IgD-negative memory B cell (primary cell): ENCODE data around the gene NR6A1. TPM values are rescaled to one million over a fixed set of nuclear protein-coding genes. Genes with fewer than 3 reads are reported as not detected.

Experiments used
- H3K27ac Mint-ChIP-seq, 3 donors: one replicate each; pipeline ENCODE4 v1.8.0; 2020 to 2022; ENCODE audit warnings: mild to moderate bottlenecking in 3 of 3, mixed read lengths in 3 of 3, moderate library complexity in 1 of 3
- H3K27me3 Mint-ChIP-seq: one replicate; pipeline ENCODE4 v1.8.0; 2021; ENCODE audit warnings: mixed read lengths
- H3K36me3 Mint-ChIP-seq: one replicate; pipeline ENCODE4 v1.8.0; 2020; ENCODE audit warnings: mild to moderate bottlenecking, mixed read lengths
- H3K4me1 Mint-ChIP-seq, 3 donors: one replicate each; pipeline ENCODE4 v1.8.0; 2020 to 2022; ENCODE audit warnings: mixed read lengths in 3 of 3, mild to moderate bottlenecking in 1 of 3
- H3K4me3 Mint-ChIP-seq, 4 donors: one replicate each; pipeline ENCODE4 v1.8.0; 2020 to 2022; ENCODE audit warnings: mild to moderate bottlenecking in 4 of 4, mixed read lengths in 4 of 4, moderate library complexity in 3 of 4
- H3K9me3 Mint-ChIP-seq, 3 donors: one replicate each; pipeline ENCODE4 v1.8.0; 2020 to 2021; ENCODE audit warnings: mixed read lengths in 3 of 3, mild to moderate bottlenecking in 1 of 3
- polyA plus RNA-seq: library from polyadenylated mRNA; unstranded; fragments of 300-500 nt; fragmentation: Illumina TruSeq; gene quantifications from one replicate; pipeline ENCODE4 v1.2.3, GENCODE V29; 2021

NR6A1 gene
- polyA plus RNA-seq, 1 donor from 2014 or later: 0.03 TPM

GRCh38 chr9:124483481-124483880, 287.6 kb downstream of the NR6A1 start:
- H3K36me3 Mint-ChIP-seq: no peaks in the 10 kb centered on the region
- H3K4me1 Mint-ChIP-seq: peaks cover 0 to 6% (median 0%) of the 10 kb centered on the region in 3 donors
- H3K27me3 Mint-ChIP-seq: peaks cover 12% of the 10 kb centered on the region
- H3K27ac Mint-ChIP-seq: no peak overlapping the region
- peaks cover 0 to 3% (median 0%) of the 10 kb centered on the region in 3 donors for H3K9me3 Mint-ChIP-seq
- H3K4me3 Mint-ChIP-seq: no peak overlapping the region

GRCh38 chr9:124482431-124483031, 288.6 kb downstream of the NR6A1 start:
- Mint-ChIP-seq H3K36me3 (no peaks in the 10 kb centered on the region), H3K4me3 (no peak overlapping the region), H3K27ac (no peak overlapping the region), H3K27me3 (peaks cover 15% of the 10 kb centered on the region), H3K9me3 (peaks cover 0 to 3% (median 0%) of the 10 kb centered on the region in 3 donors), H3K4me1 (peaks cover 0 to 6% (median 0%) of the 10 kb centered on the region in 3 donors)

- Mint-ChIP-seq H3K4me1 (peaks cover 0 to 6% (median 0%) of the 10 kb centered on the region in 3 donors), H3K4me3 (no peak overlapping the region), H3K36me3 (no peaks in the 10 kb centered on the region), H3K27ac (no peak overlapping the region), H3K27me3 (peaks cover 22% of the 10 kb centered on the region), H3K9me3 (peaks cover 0 to 3% (median 0%) of the 10 kb centered on the region in 3 donors)
Measured at GRCh38 chr9:124481115-124481514, 290.0 kb downstream of the NR6A1 start.

- H3K27me3 Mint-ChIP-seq: peaks cover 22% of the 10 kb centered on the region
- no peaks in the 10 kb centered on the region for H3K36me3 Mint-ChIP-seq
- no peak overlapping the region for H3K4me3 Mint-ChIP-seq
- H3K4me1 Mint-ChIP-seq: peaks cover 0 to 6% (median 0%) of the 10 kb centered on the region in 3 donors
- H3K27ac Mint-ChIP-seq: no peak overlapping the region
- H3K9me3 Mint-ChIP-seq: peaks cover 0 to 3% (median 0%) of the 10 kb centered on the region in 3 donors
Measured at GRCh38 chr9:124480621-124480981, 290.5 kb downstream of the NR6A1 start.

- Mint-ChIP-seq H3K9me3 (peaks cover 0 to 3% (median 0%) of the 10 kb centered on the region in 3 donors), H3K4me1 (peaks cover 0 to 6% (median 0%) of the 10 kb centered on the region in 3 donors), H3K27me3 (peaks cover 22% of the 10 kb centered on the region), H3K36me3 (no peaks in the 10 kb centered on the region), H3K4me3 (no peak overlapping the region), H3K27ac (no peak overlapping the region)
Measured at GRCh38 chr9:124479947-124480620, 291.0 kb downstream of the NR6A1 start.

- peaks cover 0 to 6% (median 0%) of the 10 kb centered on the region in 3 donors for H3K4me1 Mint-ChIP-seq
- no peaks in the 10 kb centered on the region for H3K36me3 Mint-ChIP-seq
- H3K27me3 Mint-ChIP-seq: peaks cover 22% of the 10 kb centered on the region
- peaks cover 0 to 1% (median 0%) of the 10 kb centered on the region in 3 donors for H3K9me3 Mint-ChIP-seq
- no peak overlapping the region for H3K27ac Mint-ChIP-seq
- H3K4me3 Mint-ChIP-seq: no peak overlapping the region
Measured at GRCh38 chr9:124479371-124479770, 291.7 kb downstream of the NR6A1 start.

- H3K9me3 Mint-ChIP-seq: no peaks in the 10 kb centered on the region
- peaks cover 22% of the 10 kb centered on the region for H3K27me3 Mint-ChIP-seq
- no peak overlapping the region for H3K27ac Mint-ChIP-seq
- no peaks in the 10 kb centered on the region for H3K36me3 Mint-ChIP-seq
- H3K4me3 Mint-ChIP-seq: no peak overlapping the region
- H3K4me1 Mint-ChIP-seq: peaks cover 0 to 6% (median 1%) of the 10 kb centered on the region in 3 donors
Measured at GRCh38 chr9:124478354-124478753, 292.8 kb downstream of the NR6A1 start.

GRCh38 chr9:124477648-124478285, 293.3 kb downstream of the NR6A1 start:
- Mint-ChIP-seq H3K36me3 (no peaks in the 10 kb centered on the region), H3K27ac (no peak overlapping the region), H3K4me1 (peaks cover 0 to 6% (median 1%) of the 10 kb centered on the region in 3 donors), H3K9me3 (no peaks in the 10 kb centered on the region), H3K27me3 (peaks cover 25% of the 10 kb centered on the region), H3K4me3 (no peak overlapping the region)

- peaks cover 0 to 6% (median 1%) of the 10 kb centered on the region in 3 donors for H3K4me1 Mint-ChIP-seq
- no peaks in the 10 kb centered on the region for H3K9me3 Mint-ChIP-seq
- H3K27me3 Mint-ChIP-seq: peaks cover 27% of the 10 kb centered on the region
- no peaks in the 10 kb centered on the region for H3K36me3 Mint-ChIP-seq
- peak overlapping the region in 1 of 4 donors; percentile 57 for H3K4me3 Mint-ChIP-seq
- no peak overlapping the region for H3K27ac Mint-ChIP-seq
Measured at GRCh38 chr9:124477211-124477647, 293.9 kb downstream of the NR6A1 start.

GRCh38 chr9:124475868-124476690, 295.0 kb downstream of the NR6A1 start:
- Mint-ChIP-seq H3K4me1 (peaks cover 0 to 6% (median 1%) of the 10 kb centered on the region in 3 donors), H3K9me3 (no peaks in the 10 kb centered on the region), H3K4me3 (no peak overlapping the region), H3K36me3 (no peaks in the 10 kb centered on the region), H3K27me3 (peaks cover 29% of the 10 kb centered on the region), H3K27ac (peak overlapping the region in 1 of 3 donors; percentile 39)

GRCh38 chr9:124475158-124475867, 295.8 kb downstream of the NR6A1 start:
- Mint-ChIP-seq H3K27ac (no peak overlapping the region), H3K27me3 (peaks cover 27% of the 10 kb centered on the region), H3K4me3 (no peak overlapping the region), H3K9me3 (no peaks in the 10 kb centered on the region), H3K4me1 (peaks cover 0 to 5% (median 1%) of the 10 kb centered on the region in 3 donors), H3K36me3 (no peaks in the 10 kb centered on the region)

GRCh38 chr9:124474151-124474550, 297.0 kb downstream of the NR6A1 start:
- Mint-ChIP-seq H3K4me1 (peaks cover 0 to 1% (median 0%) of the 10 kb centered on the region in 3 donors), H3K27ac (no peak overlapping the region), H3K27me3 (peaks cover 22% of the 10 kb centered on the region), H3K9me3 (no peaks in the 10 kb centered on the region), H3K4me3 (no peak overlapping the region), H3K36me3 (no peaks in the 10 kb centered on the region)

- Mint-ChIP-seq H3K9me3 (no peaks in the 10 kb centered on the region), H3K27ac (no peak overlapping the region), H3K36me3 (no peaks in the 10 kb centered on the region), H3K4me3 (no peak overlapping the region), H3K4me1 (peaks cover 0 to 6% (median 5%) of the 10 kb centered on the region in 3 donors), H3K27me3 (peaks cover 16% of the 10 kb centered on the region)
Measured at GRCh38 chr9:124473310-124473709, 297.8 kb downstream of the NR6A1 start.

- H3K27me3 Mint-ChIP-seq: peaks cover 15% of the 10 kb centered on the region
- H3K36me3 Mint-ChIP-seq: no peaks in the 10 kb centered on the region
- peaks cover 0 to 6% (median 5%) of the 10 kb centered on the region in 3 donors for H3K4me1 Mint-ChIP-seq
- H3K27ac Mint-ChIP-seq: no peak overlapping the region
- no peaks in the 10 kb centered on the region for H3K9me3 Mint-ChIP-seq
- H3K4me3 Mint-ChIP-seq: no peak overlapping the region
Measured at GRCh38 chr9:124472770-124473169, 298.3 kb downstream of the NR6A1 start.
